GM12878 (cell line): ENCODE data around the gene APOA5. TPM values are rescaled to one million over a fixed set of nuclear protein-coding genes. Genes with fewer than 3 reads are reported as not detected.

Experiments used
- ATAC-seq: fragments of 200-7000 bp; cut with Tn5 transposase; 3 replicates; pipeline ENCODE4 v1.9.1; 2020; ENCODE audit warnings: mild to moderate bottlenecking, moderate library complexity
- BruUV-seq: library from RNA; stranded (reverse); fragments of 400-500 nt; replicated peaks from 2 replicates; lab custom pipeline; 2021; lab: Mats Ljungman, UMichigan
- CTCF ChIA-PET: fragments of 300-600 bp; sonication (Branson Sonifier 250); formaldehyde crosslinking; extraction: SDS; loops from one replicate; lab custom pipeline; 2021; ENCODE audit warnings: inconsistent platforms; lab: Yijun Ruan, JAX
- POLR2A ChIA-PET: fragments of 350-600 bp; formaldehyde crosslinking; extraction: SDS; loops from one replicate; lab custom pipeline; 2021; ENCODE audit warnings: inconsistent platforms; lab: Charles Lee
- RAD21 ChIA-PET: fragments of 300-600 bp; sonication (Branson Sonifier 250); formaldehyde crosslinking; loops from one replicate; lab custom pipeline; 2023; ENCODE audit warnings: antibody characterized with exemption; ENCODE audit not compliant: unreplicated experiment; lab: Charles Lee
- SMC1A ChIA-PET: fragments of 300-600 bp; sonication (Branson Sonifier 250); formaldehyde crosslinking; loops from one replicate; lab custom pipeline; 2023; ENCODE audit not compliant: unreplicated experiment, uncharacterized antibody; lab: Charles Lee
- DNase-seq: peaks from one replicate; pipeline ENCODE4 v3.0.0-alpha.2; 2011; ENCODE audit warnings: low read depth, low spot score
- FAIRE-seq: peaks from 3 replicates; lab custom pipeline; 2011; peaks lifted over from hg19 to GRCh38; lab: Jason Lieb, UNC
- H2AFZ ChIP-seq: 2 replicates; pipeline ENCODE4 v1.6.0; 2011; ENCODE audit warnings: low read depth, low read length, control low read depth; ENCODE audit not compliant: control insufficient read depth
- H3K27ac ChIP-seq: 2 replicates; pipeline ENCODE4 v1.5.1; 2011; ENCODE audit warnings: control low read depth; ENCODE audit not compliant: control insufficient read depth, insufficient read depth
- H3K27me3 ChIP-seq, 2 experiments: replicated peaks in 1 of 2; 2 replicates each; pipeline versions ENCODE4 v1.6.0 to v1.6.1; 2011; ENCODE audit warnings: low read length in 1 of 2; ENCODE audit not compliant: control insufficient read depth in 2 of 2, insufficient read depth in 2 of 2
- H3K36me3 ChIP-seq, 2 experiments: 2 replicates each; pipeline ENCODE4 v1.5.1; 2011; ENCODE audit warnings: low read length in 1 of 2; ENCODE audit not compliant: control insufficient read depth in 2 of 2, insufficient read depth in 2 of 2
- H3K4me1 ChIP-seq: 2 replicates; pipeline ENCODE4 v1.6.1; 2011; ENCODE audit warnings: mild to moderate bottlenecking, low read length, moderate library complexity, mixed read lengths; ENCODE audit not compliant: control insufficient read depth, insufficient read depth
- H3K4me2 ChIP-seq: 2 replicates; pipeline ENCODE4 v1.6.0; 2011; ENCODE audit warnings: control low read depth; ENCODE audit not compliant: control insufficient read depth, insufficient read depth
- H3K4me3 ChIP-seq: fragments of 200-600 bp; sonication (generic); 2 replicates; pipeline ENCODE4 v1.5.1; 2016
- H3K79me2 ChIP-seq: 2 replicates; pipeline ENCODE4 v1.6.0; 2011; ENCODE audit warnings: low read length; ENCODE audit not compliant: control insufficient read depth, insufficient read depth
- H3K9ac ChIP-seq: 2 replicates; pipeline ENCODE4 v1.8.0; 2011; ENCODE audit warnings: low read length, control low read depth, mixed read lengths; ENCODE audit not compliant: control insufficient read depth, insufficient read depth
- H3K9me3 ChIP-seq: replicated peaks from 3 replicates; pipeline ENCODE4 v1.5.1; 2011; ENCODE audit warnings: mild to moderate bottlenecking, low read length; ENCODE audit not compliant: control insufficient read depth, insufficient read depth
- H4K20me1 ChIP-seq: 2 replicates; pipeline ENCODE4 v1.6.0; 2011; ENCODE audit not compliant: control insufficient read depth, insufficient read depth
- BCL11A ChIP-seq: IDR thresholded peaks from 2 replicates; pipeline ENCODE4 v1.6.1; 2011; ENCODE audit warnings: low read depth, low read length
- CEBPB ChIP-seq, 2 experiments: fragments of 150-350 bp in 1 of 2; IDR thresholded peaks; 2 replicates each; pipeline ENCODE4 v1.6.1; 2012 to 2014; ENCODE audit warnings: low read depth in 2 of 2, low read length in 2 of 2, borderline replicate concordance in 1 of 2, inconsistent platforms in 1 of 2
- E2F4 ChIP-seq: IDR thresholded peaks from 2 replicates; pipeline ENCODE4 v1.6.1; 2012; ENCODE audit warnings: low read depth, low read length, improper control_type of control experiment
- HCFC1 ChIP-seq: fragments of 150-350 bp; IDR thresholded peaks from 2 replicates; pipeline ENCODE4 v1.6.1; 2014; ENCODE audit warnings: low read length
- IRF4 ChIP-seq: IDR thresholded peaks from 2 replicates; pipeline ENCODE4 v1.6.1; 2011; ENCODE audit warnings: low read depth, low read length
- IRF5 ChIP-seq: fragments of 450-650 bp; IDR thresholded peaks from 2 replicates; pipeline ENCODE4 v1.6.1; 2017; ENCODE audit warnings: borderline replicate concordance
- JUNB ChIP-seq: IDR thresholded peaks from 2 replicates; pipeline ENCODE4 v1.6.1; 2016; ENCODE audit warnings: antibody characterized with exemption, mild to moderate bottlenecking
- MAX ChIP-seq: IDR thresholded peaks from 2 replicates; pipeline ENCODE4 v1.6.1; 2012; ENCODE audit warnings: low read depth, low read length, improper control_type of control experiment
- NFIC ChIP-seq: IDR thresholded peaks from 2 replicates; pipeline ENCODE4 v1.6.1; 2012; ENCODE audit warnings: low read depth, mild to moderate bottlenecking, inconsistent platforms, low read length, moderate library complexity
- NR2C1 ChIP-seq: fragments of 450-650 bp; IDR thresholded peaks from 2 replicates; pipeline ENCODE4 v1.6.1; 2017; ENCODE audit warnings: antibody characterized with exemption, mild to moderate bottlenecking, moderate library complexity
- PML ChIP-seq: IDR thresholded peaks from 2 replicates; pipeline ENCODE4 v1.6.1; 2012; ENCODE audit warnings: low read length, inconsistent platforms
- POLR2AphosphoS5 ChIP-seq: IDR thresholded peaks from 2 replicates; pipeline ENCODE4 v1.6.1; 2011; ENCODE audit warnings: mild to moderate bottlenecking, low read length, inconsistent platforms
- SMARCA5 ChIP-seq: fragments of 450-650 bp; IDR thresholded peaks from 2 replicates; pipeline ENCODE4 v1.6.1; 2017; ENCODE audit warnings: mild to moderate bottlenecking
- SPI1 ChIP-seq: IDR thresholded peaks from 2 replicates; pipeline ENCODE4 v1.6.1; 2011; ENCODE audit warnings: low read depth, mild to moderate bottlenecking, low read length, moderate library complexity, borderline replicate concordance; ENCODE audit not compliant: insufficient read depth
- SREBF2 ChIP-seq: IDR thresholded peaks from 2 replicates; pipeline ENCODE4 v1.6.1; 2012; ENCODE audit warnings: mild to moderate bottlenecking, low read length
- ZNF217 ChIP-seq: fragments of 450-650 bp; IDR thresholded peaks from 2 replicates; pipeline ENCODE4 v1.6.1; 2017; ENCODE audit warnings: antibody characterized with exemption, mild to moderate bottlenecking
- ZZZ3 ChIP-seq: IDR thresholded peaks from 2 replicates; pipeline ENCODE4 v1.6.1; 2011; ENCODE audit warnings: low read depth; ENCODE audit not compliant: control insufficient read depth, insufficient read length
- WGBS: methylation state at CpG from one replicate; pipeline ENCODE4 v1.1.6; 2016; ENCODE audit warnings: low lambda C conversion rate; ENCODE audit not compliant: insufficient replicate concordance, insufficient coverage; ENCODE audit errors: missing lambda C conversion rate; 5-methylcytosine and 5-hydroxymethylcytosine counted together
- in situ Hi-C: fragments of 300-500 bp; cut with MboI; formaldehyde crosslinking; loops from 9 replicates; pipeline ENCODE4 v1.14.3; 2018; ENCODE audit warnings: mixed read lengths
- intact Hi-C: fragments of 100-400 bp; cut with micrococcal nuclease; formaldehyde crosslinking; loops from one replicate; pipeline ENCODE4 v1.14.2; 2022; ENCODE audit not compliant: unreplicated experiment
- polyA plus RNA-seq, 11 experiments: library from polyadenylated mRNA; depleted of rRNA in 4 of 11; unstranded in 6 of 11; stranded (reverse) in 5 of 11; fragments of >200 nt; fragmentation: Nextera tagmentation in 4 of 11; fragmentation: Illumina TruSeq in 1 of 11; extraction: Ambion mirVana in 4 of 11; extraction: Trizol in 1 of 11; gene quantifications; 1 replicate in 1 of 11; 2 replicates in 10 of 11; pipeline versions ENCODE4 v1.2.1 to v1.2.3, GENCODE V29; 2011 to 2016; ENCODE audit warnings: inconsistent platforms in 2 of 11, missing spikeins in 2 of 11, low read depth in 1 of 11
- total RNA-seq, 4 experiments: library from RNA; depleted of rRNA in 3 of 4; stranded (reverse); fragments of >200 nt in 3 of 4; fragmentation: Illumina TruSeq in 1 of 4; extraction: Trizol in 1 of 4; gene quantifications; 2 replicates each; pipeline versions ENCODE4 v1.2.1 to v1.2.3, GENCODE V29; 2013 to 2021

The APOA5 gene
- total and polyA plus RNA-seq, 10 of the 15 experiments (the other 5 are each of a cell fraction or from before 2014, with no cell fraction given), result 0.15 TPM; not detected in 9

- TF ChIP-seq POLR2AphosphoS5 (peak; percentile 36; the same call in 1 of the 2 replicates), NFIC (peak; percentile 40; the same call in 1 of the 2 replicates), ZNF217 (no peak), ZZZ3 (no peak), SMARCA5 (0 out of 2 replicates have a peak, but pooled peaks have one; percentile 22), CEBPB (IDR thresholded peaks at IDR 0.05; ENCODE audit: borderline replicate concordance in 1 of 2, low read depth in 2 of 2, low read length in 2 of 2) (peak; percentile 11 to 41; a peak in 1 of 4 replicates), MAX (0 out of 2 replicates have a peak, but pooled peaks have one; percentile 1), IRF4 (peak; percentile 4; the same call in 1 of the 2 replicates)
These were observed 18.2 kb downstream of the APOA5 start (continued) for GRCh38 chr11:116773203-116774097.

GRCh38 chr11:116772443-116773202 is 19.1 kb downstream of the APOA5 start, which contains the start of gene BUD13:
BUD13 (minus strand) TSS chr11:116772987; CDS start chr11:116772964, 23 bp downstream.
- H3K79me2 ChIP-seq, result peaks cover 21% of the 10 kb centered on the region
- peak within 1 kb of the TSS; percentile 80 for H3K27ac ChIP-seq
- no peaks in the 10 kb centered on the region for H3K9me3 ChIP-seq
- H3K4me2 ChIP-seq, result peak within 1 kb of the TSS; percentile 94
- H3K36me3 ChIP-seq, result peaks cover 0 to 7% of the 10 kb centered on the region in 2 experiments; a peak in 3 of 4 replicates
- ChIA-PET POLR2A (interaction anchor here (0.6 to 4.2 kb wide), 3 partner anchors 11 to 407 kb away, joined by 3 to 28 read pairs (median 3); partner anchors contain the start of gene ZPR1), SMC1A (interaction anchor here (1.2 to 1.7 kb wide), 3 partner anchors 8 to 81 kb away, joined by 3 to 14 read pairs (median 4); partner anchors contain the start of gene ZPR1), CTCF (interaction anchor here (1.1 to 4.0 kb wide), 6 partner anchors 18 to 408 kb away, joined by 3 to 18 read pairs (median 5); partner anchors contain the start of gene APOA5), RAD21 (interaction anchor here (1.3 to 1.7 kb wide), 2 partner anchors 10 to 14 kb away, joined by 6 to 7 read pairs; partner anchors contain the start of gene ZPR1)
- no peaks in the 10 kb centered on the region for H3K27me3 ChIP-seq
- DNase-seq (peak; percentile 60), FAIRE-seq (peak; percentile 88), ATAC-seq (peak; percentile 92)
- intact Hi-C loops (no loop called here), in situ Hi-C loops (no loop called here)
- H4K20me1 ChIP-seq, result no peaks in the 10 kb centered on the region
- H3K4me1 ChIP-seq, result peaks cover 3% of the 10 kb centered on the region; the same call in 1 of the 2 replicates
- peak within 1 kb of the TSS; percentile 85 for H3K9ac ChIP-seq
- BruUV-seq, result TSS peak; percentile 50
- under 1% methylated on average over 59 of the region's 73 CpGs for WGBS
- peak within 1 kb of the TSS; percentile 82 for H3K4me3 ChIP-seq
- H2AFZ ChIP-seq, result peak within 1 kb of the TSS; percentile 96
- 0 out of 2 replicates have a peak, but pooled peaks have one; percentile 4 for TF ChIP-seq SREBF2
- TF ChIP-seq SPI1, result 0 out of 2 replicates have a peak, but pooled peaks have one; percentile 12
- no peak for TF ChIP-seq NFIC
- TF ChIP-seq HCFC1, result peak; percentile 73
- no peak for TF ChIP-seq E2F4
- no peak for TF ChIP-seq IRF5
- TF ChIP-seq NR2C1, result peak; percentile 62
- TF ChIP-seq BCL11A, result peak; percentile 29; the same call in 1 of the 2 replicates
- 0 out of 2 replicates have a peak, but pooled peaks have one; percentile 75 for TF ChIP-seq PML
- TF ChIP-seq JUNB, result no peak
